OCI-LY7 (cell line): ENCODE results near the gene PAQR5. TPM values are rescaled to one million over a fixed set of nuclear protein-coding genes. Genes with fewer than 3 reads are reported as not detected.

Source experiments
- BruUV-seq: library from RNA; stranded (reverse); fragments of 400-500 nt; replicated peaks from 2 replicates; lab custom pipeline; 2021; lab: Mats Ljungman, UMichigan
- CTCF ChIA-PET: fragments of 300-600 bp; sonication (Branson Sonifier 250); formaldehyde crosslinking; loops from one replicate; lab custom pipeline; 2022; ENCODE audit warnings: antibody characterized with exemption; ENCODE audit not compliant: unreplicated experiment; lab: Charles Lee
- POLR2A ChIA-PET: fragments of 300-600 bp; sonication (Branson Sonifier 250); formaldehyde crosslinking; loops from one replicate; lab custom pipeline; 2022; ENCODE audit warnings: antibody characterized with exemption; lab: Charles Lee
- DNase-seq: peaks from one replicate; pipeline ENCODE4 v3.0.0-alpha.2; 2015; ENCODE audit warnings: low spot score
- H2AFZ ChIP-seq: fragments of 200-600 bp; sonication (generic), shearing (Covaris generic); 2 replicates; pipeline ENCODE4 v1.6.1; 2014; ENCODE audit warnings: mild to moderate bottlenecking, antibody characterized with exemption, low read length, moderate library complexity
- H3K27ac ChIP-seq: fragments of 200-600 bp; sonication (generic); 2 replicates; pipeline ENCODE4 v1.5.1; 2014; ENCODE audit warnings: mixed run types, low read depth, mild to moderate bottlenecking, moderate library complexity, low read length, inconsistent platforms; ENCODE audit not compliant: poor library complexity, severe bottlenecking
- H3K36me3 ChIP-seq: fragments of 200-600 bp; sonication (generic); 2 replicates; pipeline ENCODE4 v1.6.1; 2014; ENCODE audit warnings: mild to moderate bottlenecking, antibody characterized with exemption, low read length, moderate library complexity, mixed read lengths; ENCODE audit not compliant: insufficient read depth
- H3K4me1 ChIP-seq: fragments of 200-600 bp; sonication (generic); 2 replicates; pipeline ENCODE4 v1.5.1; 2014; ENCODE audit warnings: mild to moderate bottlenecking, low read length; ENCODE audit not compliant: insufficient read depth, poor library complexity, severe bottlenecking
- H3K4me2 ChIP-seq: fragments of 200-600 bp; sonication (generic); 2 replicates; pipeline ENCODE4 v1.6.1; 2014; ENCODE audit warnings: mild to moderate bottlenecking, low read length
- H3K4me3 ChIP-seq: fragments of 200-600 bp; sonication (generic); 2 replicates; pipeline ENCODE4 v1.5.1; 2014; ENCODE audit warnings: mild to moderate bottlenecking, low read depth, low read length; ENCODE audit not compliant: poor library complexity, severe bottlenecking
- H3K79me2 ChIP-seq: fragments of 200-600 bp; sonication (generic); 2 replicates; pipeline ENCODE4 v1.6.1; 2016; ENCODE audit warnings: low read depth, mild to moderate bottlenecking, low read length, moderate library complexity, mixed read lengths; ENCODE audit not compliant: insufficient read depth
- H3K9me2 ChIP-seq: fragments of 200-600 bp; sonication (generic); 2 replicates; pipeline ENCODE4 v1.6.1; 2016; ENCODE audit warnings: mild to moderate bottlenecking, low read length, mixed read lengths; ENCODE audit not compliant: insufficient read depth
- H3K9me3 ChIP-seq: fragments of 200-600 bp; sonication (generic); 2 replicates; pipeline ENCODE4 v1.6.1; 2014; ENCODE audit warnings: mild to moderate bottlenecking, mixed run types, low read length, mixed read lengths
- H4K20me1 ChIP-seq: fragments of 200-600 bp; sonication (generic); 2 replicates; pipeline ENCODE4 v1.6.1; 2014; ENCODE audit warnings: mild to moderate bottlenecking, antibody characterized with exemption, low read length, moderate library complexity, mixed read lengths; ENCODE audit not compliant: insufficient read depth
- CTCF ChIP-seq: fragments of 200-600 bp; sonication (generic); conservative IDR thresholded peaks from 2 replicates; pipeline ENCODE4 v1.5.1; 2014; ENCODE audit warnings: mild to moderate bottlenecking, antibody characterized with exemption, low read length, moderate library complexity, mixed read lengths
- EZH2phosphoT487 ChIP-seq: fragments of 200-600 bp; sonication (generic); IDR thresholded peaks from 2 replicates; pipeline ENCODE4 v1.6.1; 2018; ENCODE audit warnings: low read depth, borderline replicate concordance, mild to moderate bottlenecking, mixed run types, antibody characterized with exemption, low read length, moderate library complexity, mixed read lengths
- intact Hi-C: fragments of 100-400 bp; cut with micrococcal nuclease; formaldehyde crosslinking; loops from one replicate; pipeline ENCODE4 v1.10.0; 2022; ENCODE audit not compliant: unreplicated experiment
- total RNA-seq, 2 experiments: library from RNA; depleted of rRNA in 1 of 2; stranded (reverse); fragments of >200 nt in 1 of 2; shearing (Covaris generic) in 1 of 2; gene quantifications; 2 replicates each; pipeline ENCODE4 v1.2.3, GENCODE V29; 2014 to 2022

Gene PAQR5
- total RNA-seq, 2 experiments from 2014 or later, result not detected

- H3K79me2 ChIP-seq, result no peaks in the 10 kb centered on the region
- no TSS peak for BruUV-seq
- H3K27ac ChIP-seq, result no peak overlapping the region
- TF ChIP-seq EZH2phosphoT487, result no peak
- no peak for TF ChIP-seq CTCF
- no peaks in the 10 kb centered on the region for H3K9me2 ChIP-seq
- POLR2A ChIA-PET, result no interaction called here
- no peak for DNase-seq
- no peaks in the 10 kb centered on the region for H3K9me3 ChIP-seq
- no peak overlapping the region for H3K4me2 ChIP-seq
- no peaks in the 10 kb centered on the region for H3K4me1 ChIP-seq
- CTCF ChIA-PET, result no interaction called here
- H4K20me1 ChIP-seq, result no peaks in the 10 kb centered on the region
- H3K4me3 ChIP-seq, result no peak overlapping the region
- no peak overlapping the region for H2AFZ ChIP-seq
- intact Hi-C loops, result no loop called here
- H3K36me3 ChIP-seq, result no peaks in the 10 kb centered on the region
These were observed 10.0 kb upstream of the PAQR5 start for GRCh38 chr15:69288531-69289341.

GRCh38 chr15:69289342-69290146, 9.2 kb upstream of the PAQR5 start:
- Histone ChIP-seq H3K9me2 (no peaks in the 10 kb centered on the region), H3K36me3 (no peaks in the 10 kb centered on the region), H3K79me2 (no peaks in the 10 kb centered on the region), H3K4me2 (no peak overlapping the region), H3K9me3 (no peaks in the 10 kb centered on the region), H3K27ac (no peak overlapping the region), H2AFZ (no peak overlapping the region), H4K20me1 (no peaks in the 10 kb centered on the region), H3K4me1 (no peaks in the 10 kb centered on the region), H3K4me3 (no peak overlapping the region)
- ChIA-PET POLR2A (no interaction called here), CTCF (no interaction called here)
- TF ChIP-seq EZH2phosphoT487 (no peak), CTCF (no peak)
- intact Hi-C loops, result no loop called here
- no peak for DNase-seq
- no TSS peak for BruUV-seq
